Measurements from ENCODE around the gene GJD2.

DNA sequence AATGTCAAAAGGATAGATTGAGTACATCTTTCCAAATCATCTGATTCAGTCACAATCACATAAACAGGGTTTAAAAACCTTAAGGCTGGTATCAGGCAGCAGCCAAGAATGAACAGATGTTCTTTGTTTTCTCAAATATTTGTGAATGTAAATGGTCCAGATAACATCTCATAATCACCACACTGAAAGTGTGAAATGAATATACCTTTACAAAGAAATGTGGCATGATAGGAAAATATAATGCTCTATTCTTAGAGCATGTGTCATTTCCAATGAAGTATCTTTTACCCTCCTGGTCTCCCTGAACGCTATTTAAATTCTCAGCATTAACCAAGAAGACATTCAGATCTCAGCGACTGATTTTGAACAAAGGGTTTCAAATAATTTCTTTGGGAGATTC is 49.3 kb upstream of the GJD2 start:
- TF ChIP-seq POLR2A (IDR thresholded peaks at IDR 0.05) (no peak), POLR2AphosphoS5 (IDR thresholded peaks at IDR 0.05) (no peak)
- TF ChIP-seq, protein P1, sequence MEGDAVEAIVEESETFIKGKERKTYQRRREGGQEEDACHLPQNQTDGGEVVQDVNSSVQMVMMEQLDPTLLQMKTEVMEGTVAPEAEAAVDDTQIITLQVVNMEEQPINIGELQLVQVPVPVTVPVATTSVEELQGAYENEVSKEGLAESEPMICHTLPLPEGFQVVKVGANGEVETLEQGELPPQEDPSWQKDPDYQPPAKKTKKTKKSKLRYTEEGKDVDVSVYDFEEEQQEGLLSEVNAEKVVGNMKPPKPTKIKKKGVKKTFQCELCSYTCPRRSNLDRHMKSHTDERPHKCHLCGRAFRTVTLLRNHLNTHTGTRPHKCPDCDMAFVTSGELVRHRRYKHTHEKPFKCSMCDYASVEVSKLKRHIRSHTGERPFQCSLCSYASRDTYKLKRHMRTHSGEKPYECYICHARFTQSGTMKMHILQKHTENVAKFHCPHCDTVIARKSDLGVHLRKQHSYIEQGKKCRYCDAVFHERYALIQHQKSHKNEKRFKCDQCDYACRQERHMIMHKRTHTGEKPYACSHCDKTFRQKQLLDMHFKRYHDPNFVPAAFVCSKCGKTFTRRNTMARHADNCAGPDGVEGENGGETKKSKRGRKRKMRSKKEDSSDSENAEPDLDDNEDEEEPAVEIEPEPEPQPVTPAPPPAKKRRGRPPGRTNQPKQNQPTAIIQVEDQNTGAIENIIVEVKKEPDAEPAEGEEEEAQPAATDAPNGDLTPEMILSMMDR (IDR thresholded peaks at IDR 0.05), result no peak

All from upper lobe of left lung (tissue), 4 donors.